GM19035 (cell line): ENCODE data around the gene SUFU.

Experiments used
- ATAC-seq: cut with Tn5 transposase; IDR thresholded peaks from one replicate; pipeline ENCODE4 v1.9.1; 2021; ENCODE audit not compliant: unreplicated experiment

Gene SUFU

DNA sequence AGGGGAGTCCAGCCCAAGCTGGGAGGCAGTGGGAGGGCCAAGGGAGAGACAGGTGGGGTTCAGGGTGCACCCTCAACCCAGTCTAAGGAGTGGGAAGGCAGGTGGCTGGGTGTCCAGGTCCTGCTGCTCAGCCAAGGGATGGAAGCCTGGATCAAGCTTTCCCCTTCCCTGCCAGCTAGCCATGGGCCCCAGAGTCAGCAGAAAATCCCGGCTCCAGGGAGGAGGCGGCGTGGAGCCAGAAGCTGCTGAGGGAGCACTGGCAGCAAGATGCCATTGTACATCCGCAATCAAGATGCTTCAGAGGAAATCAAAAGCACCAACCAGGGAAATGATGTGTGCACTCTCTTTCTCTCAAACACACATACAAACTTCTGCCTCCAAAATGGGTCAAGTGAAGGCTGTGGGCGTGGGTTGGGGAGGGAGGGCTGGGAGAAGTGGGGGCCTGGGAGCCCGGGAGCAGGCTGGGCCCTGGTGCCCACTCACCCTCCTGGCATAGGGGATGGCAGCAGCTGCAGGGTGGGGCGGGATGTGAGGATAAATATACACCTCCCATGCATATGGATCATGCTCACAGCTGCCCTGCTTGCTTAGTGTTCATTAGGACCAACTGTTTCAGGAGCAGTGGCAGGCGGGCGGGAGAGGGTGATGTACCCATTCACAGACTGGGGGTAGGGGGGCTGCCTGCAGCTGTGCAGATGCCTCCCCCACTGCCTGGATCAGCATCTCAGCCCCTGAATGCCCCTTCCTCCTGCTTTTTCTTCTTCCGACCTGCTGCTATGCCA, 164.7 kb downstream of the SUFU start:
- no peak for ATAC-seq

DNA sequence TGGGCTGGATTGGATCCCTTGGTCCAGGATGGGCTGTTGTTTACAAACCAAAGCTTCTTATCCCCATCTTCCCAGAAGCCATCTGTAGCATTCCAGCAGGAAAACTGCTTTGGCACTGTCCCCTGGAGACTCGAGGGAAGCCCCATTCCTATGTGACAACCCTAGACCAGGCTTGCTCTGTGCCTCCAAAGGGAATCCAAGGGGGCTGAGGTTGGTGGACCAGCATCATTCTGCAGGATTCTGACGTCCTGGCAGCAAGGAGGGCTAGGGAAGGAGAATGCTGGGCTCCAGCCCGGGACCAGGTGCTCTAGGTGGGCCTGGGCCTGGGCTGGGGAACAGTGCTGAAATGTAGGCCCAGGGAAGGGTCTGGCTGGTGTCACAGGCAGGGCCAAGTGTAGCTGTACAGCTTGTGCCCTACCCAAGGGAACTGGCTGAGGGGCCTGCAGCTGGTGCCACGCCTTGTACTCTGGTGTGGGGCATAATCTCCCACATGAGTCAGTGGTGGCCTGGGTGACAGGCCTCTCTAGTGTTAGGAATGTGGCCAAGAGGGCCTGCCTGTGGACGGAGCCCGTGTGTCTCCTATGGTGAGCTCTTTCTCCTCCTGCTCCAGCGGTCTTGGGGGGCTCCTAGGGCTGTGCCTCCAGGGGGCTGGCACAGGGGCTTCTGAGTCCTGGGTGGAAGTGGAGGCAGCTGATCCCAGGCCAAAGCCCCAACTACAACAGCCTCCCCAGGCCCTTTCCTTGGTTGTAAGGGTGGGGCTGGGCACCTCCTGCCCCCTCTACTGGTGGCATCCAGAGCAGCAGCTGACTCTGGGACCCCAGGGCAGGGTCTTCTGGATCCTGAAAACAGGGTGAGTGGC, 165.7 kb downstream of the SUFU start:
- ATAC-seq: no peak

DNA sequence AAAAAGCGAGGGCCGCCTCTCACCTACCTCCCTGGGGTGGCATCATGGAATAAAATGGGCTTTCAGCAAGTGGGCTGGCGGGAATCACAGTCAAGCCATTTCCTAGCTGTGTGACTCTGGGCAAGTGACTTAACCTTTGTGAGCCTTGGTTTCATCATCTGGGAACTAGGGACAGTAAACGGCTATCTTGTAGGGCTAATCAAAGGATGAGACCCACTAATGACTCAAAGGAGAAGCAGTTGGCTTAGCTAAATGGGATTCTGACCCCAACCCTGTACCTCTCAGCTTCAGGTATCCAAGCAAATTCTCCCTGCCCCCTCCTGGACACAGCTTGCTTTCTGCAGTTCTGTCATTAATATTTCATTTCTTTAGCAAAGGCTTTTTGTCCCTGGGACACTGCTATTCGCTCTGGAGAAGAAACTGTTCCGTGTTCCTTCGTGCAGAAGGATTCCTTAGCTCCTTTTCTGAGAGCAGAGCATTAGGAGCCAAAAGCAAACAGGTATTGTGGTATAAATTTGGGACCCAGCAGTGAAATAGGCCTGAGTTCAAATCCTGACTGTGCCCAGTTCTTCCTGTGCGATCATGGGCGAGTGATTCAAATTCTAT, 166.4 kb downstream of the SUFU start:
- ATAC-seq: no peak

DNA sequence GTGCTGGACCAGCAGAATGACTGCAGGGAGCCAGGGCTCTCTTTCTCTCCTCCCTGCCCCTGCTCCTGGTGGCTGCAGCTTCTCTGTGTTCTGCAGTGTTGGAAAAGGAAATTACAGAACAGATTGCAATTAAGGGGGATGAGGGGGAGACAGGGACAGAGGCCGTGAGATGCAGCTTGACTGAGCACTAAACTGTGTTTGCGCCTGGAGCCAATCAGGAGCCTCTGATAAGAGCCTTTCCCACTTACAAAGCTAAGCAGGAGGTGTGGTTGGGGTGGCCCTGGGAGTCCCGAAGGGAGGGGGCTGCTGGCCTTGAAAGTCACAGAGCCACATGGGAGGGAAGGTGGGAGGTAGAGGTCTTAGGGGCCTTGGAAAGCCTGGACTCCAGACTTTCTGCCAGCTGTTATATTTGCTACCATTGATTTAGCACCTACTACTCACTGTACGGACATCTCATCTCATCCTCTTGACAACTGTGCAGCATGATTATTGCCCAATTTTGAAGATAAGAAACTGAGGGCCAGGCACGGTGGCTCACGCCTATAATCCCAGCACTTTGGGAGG, 167.2 kb downstream of the SUFU start:
- no peak for ATAC-seq

DNA sequence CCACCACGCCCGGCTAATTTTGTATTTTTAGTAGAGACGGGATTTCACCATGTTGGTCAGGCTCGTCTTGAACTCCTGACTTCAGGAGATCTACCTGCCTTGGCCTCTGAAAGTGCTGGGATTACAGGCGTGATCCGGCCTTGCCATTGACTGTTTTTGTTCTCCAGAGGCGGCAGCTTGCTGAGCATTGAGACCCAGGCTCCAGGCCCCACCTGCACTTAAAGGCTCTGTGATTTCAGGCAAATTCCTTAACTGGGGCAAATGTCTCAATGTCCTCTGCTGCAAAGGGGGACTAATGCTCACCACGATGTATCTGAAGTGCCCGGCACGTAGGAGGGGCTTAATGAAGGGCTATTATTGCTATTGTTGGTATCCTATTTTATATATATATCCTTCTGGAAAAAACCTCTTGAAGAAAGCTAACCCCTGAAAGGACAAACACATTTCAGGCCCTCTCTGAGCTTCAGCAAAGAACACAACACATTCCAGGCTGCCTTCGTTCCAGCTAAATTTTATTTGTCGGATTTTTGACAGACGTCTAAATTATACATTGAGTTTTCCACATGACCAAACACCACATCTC, 169.6 kb downstream of the SUFU start:
- no peak for ATAC-seq

DNA sequence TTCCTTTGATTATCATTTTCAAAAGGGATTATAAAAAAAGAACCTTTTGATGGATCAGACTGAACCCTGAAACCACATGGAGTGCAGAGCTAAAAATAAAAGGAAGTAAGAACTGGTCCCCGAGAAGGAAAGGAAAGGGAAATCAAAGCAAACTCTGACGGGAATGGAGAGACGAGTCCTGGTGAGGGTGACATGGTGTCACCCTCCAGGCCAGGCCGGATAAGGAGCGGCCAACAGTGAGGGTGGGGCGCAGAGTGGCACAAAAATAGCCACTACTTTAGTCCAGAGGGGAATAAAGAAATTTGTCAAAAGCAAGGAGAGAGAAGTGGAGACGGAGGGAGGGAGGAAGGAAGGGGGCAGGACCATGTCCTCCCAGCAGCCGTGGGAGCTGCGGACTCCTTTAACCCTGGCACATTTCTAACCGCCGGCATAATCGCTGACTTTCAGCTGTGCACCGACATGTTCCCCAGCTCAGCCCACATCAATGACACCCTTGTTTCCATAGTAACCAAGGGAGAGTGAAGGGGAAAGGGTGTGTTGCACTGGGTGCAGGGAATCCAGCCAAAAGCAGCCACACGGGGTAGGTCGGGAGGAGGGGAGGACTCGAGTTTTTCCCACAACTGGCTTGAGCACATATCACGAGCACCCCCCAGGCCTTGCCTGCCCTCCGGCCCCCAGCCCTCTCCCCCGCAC, 170.2 kb downstream of the SUFU start:
- ATAC-seq: no peak

DNA sequence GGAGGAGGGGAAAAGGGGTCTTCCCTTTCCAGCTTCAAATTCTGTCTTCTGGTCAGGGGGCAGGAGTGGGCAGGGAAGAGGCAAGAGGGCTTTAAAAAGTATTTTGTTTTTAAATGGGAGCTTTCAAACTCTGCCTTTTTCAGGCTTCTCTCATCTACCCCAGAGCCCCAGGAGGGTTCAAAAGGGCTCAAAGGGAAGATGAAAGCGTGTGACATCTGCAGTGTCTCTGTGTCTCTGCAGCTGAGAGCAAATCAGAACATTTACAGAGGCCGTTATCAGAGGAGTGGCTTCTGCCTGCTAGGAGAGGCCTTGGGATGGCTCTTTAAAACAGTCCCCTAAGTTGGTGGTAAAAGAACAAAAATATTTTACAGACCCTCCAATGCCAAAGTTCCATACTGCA, 170.8 kb downstream of the SUFU start:
- no peak for ATAC-seq

DNA sequence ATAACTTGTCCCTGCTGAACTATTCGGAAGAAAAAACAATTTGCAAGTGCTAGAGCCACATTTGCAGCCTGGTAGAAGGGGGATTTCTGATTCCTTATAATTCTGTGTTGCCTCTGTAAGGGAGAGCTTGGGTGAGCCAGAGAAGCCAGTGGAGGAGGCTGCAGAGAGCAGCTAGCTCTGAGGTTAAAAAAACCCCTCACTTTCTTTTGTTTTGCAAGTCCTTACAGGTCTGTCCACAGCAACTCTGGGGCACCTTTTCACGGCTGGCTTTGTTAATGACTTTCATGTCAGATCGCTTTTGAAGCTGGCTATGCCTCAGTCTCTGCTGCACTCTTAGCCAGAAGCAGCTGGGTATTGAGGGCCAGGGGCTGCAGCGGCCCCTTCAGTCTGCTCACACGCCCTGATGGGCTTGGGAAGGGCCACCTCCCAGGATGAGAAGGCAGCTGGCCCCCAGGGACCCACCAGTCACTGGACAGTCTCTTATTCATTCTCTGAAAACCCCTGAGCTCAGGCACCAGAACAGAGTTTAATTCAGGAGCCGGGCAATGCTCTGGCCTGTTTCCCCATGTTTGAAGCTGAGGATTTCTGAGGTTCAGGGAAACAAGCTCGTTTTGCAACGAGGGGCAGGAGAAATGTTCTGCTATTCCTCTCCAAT, 171.4 kb downstream of the SUFU start:
- no peak for ATAC-seq

DNA sequence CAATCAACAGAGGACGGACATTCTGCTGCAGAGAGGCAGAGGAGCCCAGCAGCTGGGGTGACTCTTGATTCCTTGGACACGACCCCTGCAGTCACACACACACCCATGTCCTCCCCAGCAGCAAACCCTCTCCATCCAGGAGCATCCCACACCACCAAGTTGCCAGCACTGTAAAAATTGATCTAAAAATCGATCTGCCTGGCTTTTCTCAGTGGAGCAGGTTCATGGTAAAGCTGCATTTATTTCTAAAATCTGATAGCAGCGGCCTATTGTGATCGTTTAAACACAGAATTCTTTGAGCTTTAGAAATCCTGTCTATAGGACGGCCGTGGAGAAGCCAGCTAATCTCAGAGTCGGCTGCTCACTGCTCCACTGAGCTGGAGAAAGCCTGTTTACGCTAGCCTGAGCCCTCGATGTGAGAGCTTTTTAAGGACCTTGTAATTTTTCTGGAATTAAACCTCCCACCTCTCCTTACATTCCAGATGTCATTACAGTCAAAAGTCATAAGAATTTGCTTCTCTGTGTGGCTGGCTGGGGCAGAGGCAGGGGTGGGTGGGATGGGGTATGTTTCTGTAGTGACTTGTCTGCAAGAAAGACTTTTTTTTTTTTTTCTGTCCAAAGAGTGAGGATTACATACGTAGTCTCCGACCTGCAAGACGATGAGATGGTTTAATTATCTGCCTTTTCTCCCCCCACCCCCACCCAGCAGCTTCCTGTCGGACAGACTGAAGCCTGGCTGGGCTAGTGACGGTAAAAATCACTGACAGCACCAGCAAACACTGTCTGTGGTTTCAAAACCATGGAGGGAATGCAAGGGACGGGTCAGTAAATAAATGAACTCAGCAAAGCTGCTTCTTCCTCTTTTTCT, 172.1 kb downstream of the SUFU start:
- ATAC-seq: no peak

DNA sequence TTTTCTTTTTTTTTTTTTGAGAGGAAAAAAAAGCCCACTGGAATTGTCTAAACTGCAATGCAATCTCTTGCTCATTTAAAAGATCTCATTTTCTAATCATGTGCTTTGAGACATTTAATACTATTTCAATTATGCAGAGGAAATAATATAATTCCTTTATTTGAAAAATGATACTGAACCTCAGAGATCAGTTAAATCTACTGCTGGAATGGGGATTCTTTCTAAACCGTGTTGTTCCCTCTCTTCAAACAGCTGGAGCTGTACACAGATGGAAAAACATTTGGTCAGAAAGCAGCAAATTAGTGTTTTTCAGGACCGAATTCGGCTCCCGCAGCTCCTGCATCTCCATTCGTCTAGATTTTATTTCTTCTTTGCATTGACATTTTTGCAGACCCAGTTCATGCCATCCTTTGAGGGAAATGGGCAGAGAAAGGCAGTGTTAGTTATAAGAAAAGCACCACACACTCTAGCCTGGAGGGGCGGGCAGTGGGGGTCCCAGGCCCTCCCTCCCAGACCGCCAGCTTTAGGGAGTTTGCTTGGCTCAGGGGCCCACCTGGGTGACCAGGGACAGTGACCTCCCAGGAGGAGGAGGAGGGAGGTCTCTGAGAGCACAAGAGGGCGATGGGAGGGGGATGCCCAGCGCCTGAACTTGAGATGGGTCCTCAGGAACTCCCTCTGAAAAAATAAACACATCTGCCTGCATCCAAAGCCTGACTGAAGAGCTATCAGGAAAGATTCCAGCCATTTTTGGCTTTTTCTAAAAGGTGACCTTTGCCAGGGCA, 173.0 kb downstream of the SUFU start:
- ATAC-seq: no peak

DNA sequence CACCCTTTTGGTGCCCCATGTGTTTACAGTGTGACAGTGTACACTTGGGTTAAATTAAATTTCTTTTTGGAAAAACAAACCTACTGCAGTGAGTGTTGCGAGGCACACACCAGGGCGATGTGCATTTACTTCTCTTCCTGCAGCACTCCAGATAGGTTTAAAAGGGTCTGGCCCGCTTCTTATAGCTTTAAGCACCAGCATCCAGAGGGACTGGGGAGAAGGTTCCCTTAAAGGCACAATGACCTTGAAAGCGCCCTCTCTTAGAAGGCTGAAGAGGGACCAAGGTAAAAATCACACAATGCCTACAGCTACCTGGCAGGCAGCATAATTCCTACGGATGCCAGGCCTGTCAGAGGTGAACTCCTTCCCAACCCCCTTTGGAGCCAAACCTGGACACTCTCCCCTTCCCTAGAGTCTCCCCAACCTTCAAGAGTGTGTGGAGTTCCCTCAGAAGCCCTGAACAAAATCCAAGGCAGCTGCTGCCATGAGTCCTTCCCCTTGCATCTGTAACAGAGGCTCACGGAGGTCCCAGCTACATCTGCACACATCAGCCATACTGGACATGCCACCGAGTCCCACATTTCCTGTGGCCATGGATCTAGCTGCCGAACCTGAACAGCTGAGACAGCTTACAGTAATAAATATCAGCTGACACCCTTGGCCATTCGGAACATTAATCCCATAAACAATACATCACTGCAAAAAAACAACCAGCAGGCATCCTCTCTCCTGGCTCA, 173.7 kb downstream of the SUFU start:
- no peak for ATAC-seq

DNA sequence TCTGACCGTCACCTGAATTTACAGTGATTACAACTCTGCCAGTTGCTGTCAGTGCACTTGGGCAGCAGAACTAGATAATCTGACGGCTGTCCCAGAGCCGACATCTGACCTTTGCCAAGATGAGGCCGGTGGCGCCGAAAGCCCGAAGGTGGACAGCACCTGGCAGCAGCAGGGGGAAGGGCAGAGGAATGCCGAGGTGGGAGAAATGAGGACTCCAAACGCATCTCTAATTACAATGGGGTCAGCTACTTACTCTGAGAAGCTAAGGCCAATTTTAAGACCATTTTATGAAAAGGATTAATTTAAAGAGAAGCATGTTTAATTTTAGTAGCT, 174.3 kb downstream of the SUFU start:
- ATAC-seq: no peak

DNA sequence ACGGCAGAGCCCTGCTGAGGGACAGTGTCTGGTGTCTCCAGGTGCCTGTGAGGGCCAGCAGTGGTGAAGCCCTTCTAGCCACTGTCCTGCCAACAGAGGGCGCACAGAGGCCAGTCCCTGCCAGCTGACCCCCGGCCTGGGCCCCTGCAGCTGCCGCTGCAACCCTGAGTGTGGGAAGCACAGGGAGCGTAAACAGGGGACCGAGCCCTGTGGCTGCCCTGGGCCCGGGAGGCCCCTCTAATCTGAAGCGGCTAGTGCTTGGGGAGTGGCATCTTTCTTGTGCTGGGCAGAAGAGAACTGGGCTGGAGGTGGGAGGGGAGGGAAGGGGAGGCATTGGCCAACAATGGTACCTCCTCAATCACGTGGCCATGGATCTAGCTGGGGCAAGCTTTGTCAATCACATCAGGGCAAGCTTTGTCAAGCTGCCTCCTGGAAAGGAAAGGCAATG, 175.1 kb downstream of the SUFU start:
- ATAC-seq: no peak

DNA sequence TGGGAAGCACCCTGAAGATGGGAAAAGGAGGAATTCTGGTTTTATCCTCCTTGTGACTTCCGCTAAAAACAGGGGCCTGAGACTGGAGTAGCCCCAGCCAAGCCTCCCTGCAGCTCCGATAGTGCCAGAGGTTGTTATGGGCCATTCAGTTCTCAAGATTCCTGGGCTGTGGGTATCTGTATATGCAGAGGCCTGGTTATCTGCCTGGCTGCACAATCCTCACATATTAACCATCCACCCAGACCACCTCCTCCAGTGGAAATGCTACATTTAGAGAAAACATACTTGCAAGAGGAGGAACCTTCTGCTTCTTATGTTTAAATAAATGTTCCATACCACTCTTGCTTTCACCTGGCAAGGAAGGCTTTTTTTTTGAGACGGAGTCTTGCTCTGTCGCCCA, 175.8 kb downstream of the SUFU start:
- ATAC-seq: no peak

DNA sequence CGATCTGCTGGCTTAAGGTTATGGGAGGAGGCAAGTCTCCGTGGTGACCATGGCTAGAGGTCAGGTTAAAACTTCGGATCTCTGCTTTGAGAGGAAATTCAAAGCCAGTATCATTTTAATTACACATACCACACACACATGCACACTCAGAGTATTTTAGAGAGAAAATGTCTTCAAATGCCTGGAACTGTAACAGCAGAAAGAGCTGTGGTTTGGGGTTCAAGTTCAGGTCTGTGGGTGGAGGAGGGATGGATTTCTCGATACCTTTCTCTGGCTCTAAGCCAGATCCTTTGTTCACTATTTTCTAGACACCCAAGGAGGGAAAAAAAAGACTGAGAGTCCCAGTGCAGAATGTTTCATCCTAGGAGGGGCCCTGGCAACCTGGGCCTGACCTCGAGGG, 177.9 kb downstream of the SUFU start:
- ATAC-seq: no peak

DNA sequence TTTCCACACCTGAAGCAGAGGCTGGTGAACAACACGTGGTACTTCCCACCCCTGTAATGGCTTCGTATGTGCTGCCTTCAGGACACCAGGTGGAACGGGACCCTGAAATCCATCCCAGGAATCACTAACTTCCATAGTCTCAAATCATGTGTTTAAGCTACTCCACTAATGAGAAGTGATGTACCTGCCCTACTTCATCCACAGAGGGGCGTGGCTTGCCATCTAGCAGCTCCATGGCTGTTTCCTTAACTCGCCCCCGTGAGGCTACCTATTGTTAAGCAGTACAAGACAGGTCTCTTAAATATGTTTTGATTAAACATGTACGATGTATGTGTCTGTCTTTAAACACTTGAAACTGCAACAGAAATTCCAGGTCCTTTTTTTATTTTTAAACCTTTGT, 178.6 kb downstream of the SUFU start:
- no peak for ATAC-seq

DNA sequence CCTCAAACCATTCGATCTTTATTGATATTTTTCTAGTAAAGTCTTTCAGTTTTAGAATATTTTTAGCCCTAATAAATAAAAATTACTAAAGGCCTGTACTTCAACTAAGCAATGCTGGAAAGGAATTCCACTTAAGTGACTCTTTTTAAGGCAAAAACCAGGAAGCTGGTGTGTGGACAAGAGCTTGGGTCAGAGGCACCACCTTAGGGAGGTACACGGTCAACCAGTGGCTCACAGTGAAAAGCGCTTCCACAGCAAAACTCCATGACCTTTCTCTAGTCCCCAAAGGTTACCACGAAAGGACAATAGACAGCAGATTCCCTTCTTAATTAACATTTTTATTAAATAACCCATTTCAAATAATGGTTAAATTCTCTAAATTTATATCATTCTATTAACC, 179.2 kb downstream of the SUFU start:
- no peak for ATAC-seq
